CD4-positive, alpha-beta T cell treated with Interleukin-17A for 4 hours (primary cell): ENCODE measurements around the gene DISC1.
A peak's percentile ranks its signal among the peaks of the same experiment; 100 is the strongest.
"Not testable (repeated sequence)": the region's sequence is repeated elsewhere in the genome, so short reads cannot be mapped to it uniquely, and the experiment has no call there.

Experiments used
- DNase-seq: peaks from one replicate; pipeline ENCODE4 v3.0.0-alpha.2; 2020; ENCODE audit warnings: mixed read lengths

Gene DISC1

GRCh38 chr1:231626535-231626950, at the start of gene DISC1:
TSS of gene DISC1 (plus strand) at chr1:231626790. CDS start at chr1:231626868, 78 bp downstream.
- DNase-seq, result peak; percentile 81

GRCh38 chr1:231576804-231577718, 49.5 kb upstream of the DISC1 start:
- DNase-seq, result no peak

GRCh38 chr1:231580874-231581273, 45.7 kb upstream of the DISC1 start:
- DNase-seq, result no peak

GRCh38 chr1:231581859-231582258, 44.7 kb upstream of the DISC1 start:
- DNase-seq, result no peak

DNA sequence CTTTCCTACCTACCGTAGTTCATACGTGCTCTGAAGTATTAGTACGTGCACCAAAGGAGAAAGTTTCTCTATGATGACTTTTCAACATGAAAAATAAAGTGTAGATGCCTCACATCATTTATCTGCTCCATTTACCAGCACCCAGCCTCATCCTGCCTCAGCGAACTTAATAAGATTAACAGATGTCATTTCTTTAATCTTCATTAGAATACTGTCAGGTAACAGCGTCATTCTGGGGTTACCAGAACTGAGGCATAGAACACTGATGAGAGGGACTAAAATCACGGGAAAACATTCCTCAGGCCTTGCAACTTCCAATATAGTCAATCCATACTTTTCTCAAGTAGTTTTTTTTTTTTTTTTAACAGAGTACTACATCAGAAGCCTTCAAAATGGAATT, 43.2 kb upstream of the DISC1 start:
- no peak for DNase-seq

- no peak for DNase-seq
Observed at GRCh38 chr1:231584117-231584516, 42.5 kb upstream of the DISC1 start.

DNA sequence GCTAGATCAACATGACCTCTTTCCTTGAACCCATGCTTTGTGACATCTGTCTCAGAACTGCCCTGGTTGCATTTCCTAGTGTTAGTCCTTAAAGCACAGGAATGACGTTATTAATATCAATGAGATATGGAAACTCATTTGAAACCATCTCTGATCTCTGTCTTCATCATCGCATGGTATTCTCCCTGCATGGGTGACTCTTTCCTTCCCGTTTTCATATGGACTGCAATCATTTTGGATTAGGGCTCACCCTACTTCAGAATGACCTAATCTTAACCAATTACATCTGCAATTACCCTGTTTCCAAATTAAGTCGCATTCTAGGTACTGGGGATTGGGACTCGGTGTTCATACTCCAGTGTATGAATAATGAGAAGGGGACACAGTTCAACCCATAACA, 41.7 kb upstream of the DISC1 start:
- DNase-seq, result no peak

- DNase-seq, result peak; percentile 57
Observed at GRCh38 chr1:231590453-231591198, 36.0 kb upstream of the DISC1 start.

DNA sequence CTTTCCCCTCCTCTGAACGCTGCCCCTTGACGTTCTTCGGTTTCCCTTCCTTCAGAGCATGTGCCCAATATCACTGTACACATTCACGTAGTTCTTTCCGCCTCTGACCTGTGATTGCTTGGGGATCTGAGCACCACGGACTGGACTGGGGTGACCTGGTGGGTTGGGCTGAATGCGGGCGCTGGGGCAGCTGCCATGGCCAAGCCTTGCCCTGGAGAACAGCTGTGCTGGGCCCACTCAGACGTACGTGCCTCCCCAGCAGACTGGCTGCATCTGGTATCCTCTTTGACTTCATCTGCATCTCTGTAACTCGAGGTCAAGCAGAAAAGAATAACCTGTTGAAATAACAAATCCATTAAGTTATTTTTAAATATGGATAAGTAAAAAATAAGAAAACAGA, 35.1 kb upstream of the DISC1 start:
- DNase-seq, result no peak

GRCh38 chr1:231592809-231593208, 33.8 kb upstream of the DISC1 start:
- no peak for DNase-seq

- not testable (repeated sequence) for DNase-seq
Observed at GRCh38 chr1:231593264-231593663, 33.3 kb upstream of the DISC1 start.

DNA sequence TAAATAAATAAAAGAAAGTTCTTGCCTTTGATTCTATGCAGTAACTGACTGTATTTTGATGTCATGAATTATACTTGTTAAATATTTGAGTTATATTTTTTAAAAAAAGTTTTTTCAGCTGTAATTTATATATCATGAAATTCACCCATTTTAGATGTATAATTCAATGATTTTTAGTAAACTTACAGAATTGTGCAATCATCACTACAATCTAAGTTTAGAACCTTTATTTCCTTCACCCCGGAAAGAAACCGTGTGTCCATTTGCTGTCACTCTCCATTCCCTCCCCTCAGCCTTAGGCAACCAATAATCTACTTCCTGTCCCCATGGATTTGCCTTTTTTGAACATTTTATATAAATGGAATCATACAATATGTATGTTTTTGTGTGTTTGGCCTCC, 32.5 kb upstream of the DISC1 start:
- DNase-seq, result no peak

DNA sequence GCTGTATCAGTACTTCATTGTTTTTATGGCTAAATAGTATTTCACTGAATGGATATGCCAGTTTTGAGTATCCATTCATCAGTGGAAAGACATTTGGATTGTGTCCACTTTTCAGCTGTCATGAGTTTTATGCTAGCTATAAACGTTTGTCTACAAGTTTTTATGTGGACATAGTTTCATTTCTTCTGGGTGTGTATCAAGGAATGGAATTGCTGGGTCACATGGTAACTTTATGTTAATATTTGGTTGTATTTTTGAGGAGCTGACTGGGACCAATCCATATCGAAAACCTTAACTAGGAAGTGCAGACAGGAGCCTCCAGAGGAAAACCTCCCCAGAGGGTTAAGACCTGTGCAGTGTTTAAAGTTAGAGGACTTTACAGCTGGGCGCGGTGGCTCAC, 31.8 kb upstream of the DISC1 start:
- DNase-seq, result no peak

DNA sequence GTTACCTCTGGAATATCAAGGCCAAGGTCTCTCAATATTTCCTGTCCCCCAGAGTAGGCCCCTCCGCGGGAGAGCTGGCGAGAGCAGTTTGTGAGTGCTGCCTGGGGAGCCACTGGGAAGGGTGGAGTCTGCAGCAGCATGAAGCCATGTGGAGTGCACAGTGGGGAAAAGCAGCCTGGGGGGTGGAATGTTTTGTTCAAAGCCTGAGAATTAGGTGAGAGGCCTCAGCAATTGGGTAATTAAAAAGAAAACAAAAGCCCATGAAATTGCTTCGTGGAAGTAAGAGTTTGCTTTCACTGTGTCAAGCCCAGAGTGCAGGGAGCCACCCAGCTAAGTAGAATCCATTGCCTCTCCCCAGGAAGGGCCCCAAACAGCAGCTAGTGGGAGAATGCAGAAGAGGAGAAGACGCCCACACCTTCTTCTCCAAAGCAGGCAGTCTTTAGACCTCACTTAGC, 30.2 kb upstream of the DISC1 start:
- DNase-seq, result no peak

DNA sequence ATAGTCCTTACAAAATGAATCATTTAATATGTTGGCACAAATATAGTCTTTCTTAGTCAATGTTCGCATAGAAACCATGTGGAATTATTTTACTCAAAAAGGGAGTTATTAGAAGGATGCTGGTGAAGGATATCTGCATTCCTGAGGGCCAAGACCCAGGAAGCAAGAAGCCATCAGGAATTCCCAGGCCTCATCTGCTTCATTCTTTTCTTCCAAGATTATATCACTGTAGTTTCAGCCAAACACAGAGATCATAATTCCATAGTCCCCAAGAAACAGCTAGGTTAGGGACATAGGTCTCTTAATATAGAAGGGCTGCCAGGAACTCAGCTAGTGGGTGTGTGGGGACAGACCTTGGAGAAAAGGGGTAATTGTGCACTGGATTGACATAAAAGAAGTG, 28.6 kb upstream of the DISC1 start:
- no peak for DNase-seq

GRCh38 chr1:231600458-231600976, 26.1 kb upstream of the DISC1 start:
- no peak for DNase-seq

GRCh38 chr1:231601824-231602672, 24.5 kb upstream of the DISC1 start:
- DNase-seq, result no peak

DNA sequence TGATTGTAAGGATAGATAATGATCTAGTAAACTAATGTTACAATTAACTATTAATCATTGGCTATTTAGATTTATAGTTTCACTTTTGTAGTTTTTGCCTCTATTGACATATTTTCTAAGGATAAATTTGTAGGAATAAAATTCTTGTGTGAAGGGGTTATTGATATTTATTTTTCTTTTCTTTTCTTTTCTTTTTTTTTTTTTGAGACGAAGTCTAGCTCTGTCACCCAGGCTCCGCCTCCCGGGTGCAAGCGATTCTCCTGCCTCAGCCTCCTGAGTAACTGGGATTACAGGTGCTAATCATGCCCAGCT, 24.0 kb upstream of the DISC1 start:
- DNase-seq, result no peak

DNA sequence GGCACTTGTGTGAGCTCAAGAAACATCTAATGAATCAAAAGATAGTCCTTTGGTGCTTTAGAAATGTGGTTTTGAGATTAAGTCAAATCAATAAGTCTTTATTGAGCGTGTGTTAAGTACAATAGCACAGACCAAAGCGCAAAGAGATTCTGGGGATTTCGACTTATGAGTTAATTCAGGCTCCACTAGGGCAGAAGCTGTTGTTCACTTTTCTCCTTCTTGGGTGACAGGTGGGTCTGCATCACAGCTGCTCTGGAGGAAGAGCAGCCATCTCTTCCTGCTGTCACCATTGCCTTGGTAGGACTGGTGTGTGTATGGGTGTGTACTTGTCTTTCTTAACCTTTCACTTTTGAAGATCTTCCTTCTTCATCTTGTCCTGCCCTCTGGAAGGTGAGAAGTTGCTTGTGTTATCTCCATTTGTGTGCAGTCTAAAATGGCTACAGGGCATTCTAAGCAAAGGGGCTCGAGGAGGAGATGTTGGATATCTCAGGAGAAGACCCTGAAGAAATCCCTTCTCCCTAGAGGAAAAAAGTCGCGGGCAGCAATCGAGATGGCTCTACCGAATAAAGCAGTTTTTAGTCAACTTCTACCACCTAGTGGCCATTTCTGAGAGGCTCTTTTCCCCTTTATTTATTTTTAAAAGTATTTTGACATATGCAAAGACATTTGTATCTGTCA, 22.9 kb upstream of the DISC1 start:
- peak; percentile 56 for DNase-seq

GRCh38 chr1:231604276-231604621, 22.3 kb upstream of the DISC1 start:
- DNase-seq, result no peak

GRCh38 chr1:231605149-231606100, 21.2 kb upstream of the DISC1 start:
- DNase-seq, result no peak
